Astrocyte (in vitro differentiated cells and primary cell): ENCODE data around the gene SREBF1. TPM values are rescaled to one million over a fixed set of nuclear protein-coding genes. Genes with fewer than 3 reads are reported as not detected.

ENCODE experiments used
- DNase-seq: peaks from one replicate; pipeline ENCODE4 v3.0.0-alpha.2; 2010; ENCODE audit warnings: low read depth
- FAIRE-seq: peaks from 2 replicates; lab custom pipeline; 2011; peaks lifted over from hg19 to GRCh38; lab: Jason Lieb, UNC
- H2AFZ ChIP-seq: 2 replicates; pipeline ENCODE4 v1.6.0; 2012; ENCODE audit warnings: low read depth, low read length, inconsistent platforms
- H3K27ac ChIP-seq: 2 replicates; pipeline ENCODE4 v1.5.1; 2011; ENCODE audit warnings: low read depth, low read length, inconsistent platforms
- H3K27me3 ChIP-seq: 2 replicates; pipeline ENCODE4 v1.6.0; 2011; ENCODE audit warnings: low read length, inconsistent platforms; ENCODE audit not compliant: insufficient read depth
- H3K36me3 ChIP-seq: 2 replicates; pipeline ENCODE4 v1.5.1; 2011; ENCODE audit warnings: low read length, inconsistent platforms; ENCODE audit not compliant: insufficient read depth
- H3K4me1 ChIP-seq: 2 replicates; pipeline ENCODE4 v1.5.1; 2011; ENCODE audit warnings: low read length, inconsistent platforms; ENCODE audit not compliant: insufficient read depth
- H3K4me2 ChIP-seq: 2 replicates; pipeline ENCODE4 v1.6.0; 2012; ENCODE audit warnings: low read length, inconsistent platforms
- H3K4me3 ChIP-seq: 2 replicates; pipeline ENCODE4 v1.5.1; 2011; ENCODE audit warnings: low read depth, mild to moderate bottlenecking, low read length, inconsistent platforms; ENCODE audit not compliant: insufficient read depth
- H3K79me2 ChIP-seq: 2 replicates; pipeline ENCODE4 v1.6.0; 2012; ENCODE audit warnings: mild to moderate bottlenecking, low read length, inconsistent platforms; ENCODE audit not compliant: insufficient read depth
- H3K9ac ChIP-seq: 2 replicates; pipeline ENCODE4 v1.6.0; 2012; ENCODE audit warnings: mild to moderate bottlenecking, low read length, inconsistent platforms
- H3K9me3 ChIP-seq: 2 replicates; pipeline ENCODE4 v1.5.1; 2012; ENCODE audit warnings: low read depth, mild to moderate bottlenecking, low read length, inconsistent platforms; ENCODE audit not compliant: insufficient read depth
- H4K20me1 ChIP-seq: 2 replicates; pipeline ENCODE4 v1.6.0; 2012; ENCODE audit warnings: low read length, inconsistent platforms; ENCODE audit not compliant: insufficient read depth
- H3K27ac Mint-ChIP-seq: one replicate; pipeline ENCODE4 v1.8.0; 2021; ENCODE audit warnings: mild to moderate bottlenecking, mixed read lengths; ENCODE audit not compliant: unreplicated experiment
- H3K27me3 Mint-ChIP-seq: one replicate; pipeline ENCODE4 v1.8.0; 2021; ENCODE audit warnings: low read depth, mixed read lengths; ENCODE audit not compliant: unreplicated experiment
- H3K36me3 Mint-ChIP-seq: one replicate; pipeline ENCODE4 v1.8.0; 2021; ENCODE audit warnings: low read depth, mixed read lengths; ENCODE audit not compliant: unreplicated experiment
- H3K4me1 Mint-ChIP-seq: one replicate; pipeline ENCODE4 v1.8.0; 2021; ENCODE audit warnings: low read depth, mixed read lengths; ENCODE audit not compliant: unreplicated experiment
- H3K4me3 Mint-ChIP-seq: one replicate; pipeline ENCODE4 v1.8.0; 2021; ENCODE audit warnings: mild to moderate bottlenecking, moderate library complexity, mixed read lengths; ENCODE audit not compliant: unreplicated experiment
- H3K9me3 Mint-ChIP-seq: one replicate; pipeline ENCODE4 v1.8.0; 2021; ENCODE audit warnings: mild to moderate bottlenecking, mixed read lengths; ENCODE audit not compliant: unreplicated experiment
- EZH2 ChIP-seq: IDR thresholded peaks from 2 replicates; pipeline ENCODE4 v1.6.1; 2012; ENCODE audit warnings: mild to moderate bottlenecking, low read length, inconsistent platforms; ENCODE audit not compliant: insufficient read depth
- total RNA-seq: library from RNA; stranded (reverse); gene quantifications from 2 replicates; pipeline ENCODE4 v1.2.1, GENCODE V29; 2021
- TF ChIP-seq, protein P1 (sequence below): IDR thresholded peaks from 2 replicates; pipeline ENCODE4 v1.5.1; 2011; ENCODE audit warnings: low read depth, mild to moderate bottlenecking, inconsistent platforms, low read length, moderate library complexity; ENCODE audit not compliant: insufficient read depth

SREBF1 gene
- total RNA-seq, 1 donor from 2014 or later, result 65.6 TPM

DNA sequence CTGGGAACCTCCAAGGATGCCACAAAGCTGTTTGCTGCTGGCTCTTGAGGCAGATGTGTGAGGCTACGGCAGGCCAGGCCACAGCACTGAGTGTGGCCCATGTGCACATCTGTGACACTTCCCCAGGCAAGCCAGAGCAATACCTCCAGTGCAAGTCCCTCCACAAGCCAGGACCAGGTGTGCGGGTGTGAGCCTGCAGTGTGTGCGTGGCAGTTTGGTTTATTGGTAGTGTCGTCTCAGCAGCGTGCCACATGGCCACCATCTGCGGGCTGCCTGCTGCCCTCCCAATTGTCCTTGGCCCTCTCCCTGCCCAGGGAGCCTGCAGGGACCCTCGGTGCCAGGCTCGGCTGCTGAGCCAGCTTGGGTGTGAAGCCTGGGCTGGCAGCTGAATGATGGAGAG is 9.9 kb upstream of the SREBF1 start:
- H3K4me2 ChIP-seq, result no peak overlapping the region
- TF ChIP-seq, protein P1, sequence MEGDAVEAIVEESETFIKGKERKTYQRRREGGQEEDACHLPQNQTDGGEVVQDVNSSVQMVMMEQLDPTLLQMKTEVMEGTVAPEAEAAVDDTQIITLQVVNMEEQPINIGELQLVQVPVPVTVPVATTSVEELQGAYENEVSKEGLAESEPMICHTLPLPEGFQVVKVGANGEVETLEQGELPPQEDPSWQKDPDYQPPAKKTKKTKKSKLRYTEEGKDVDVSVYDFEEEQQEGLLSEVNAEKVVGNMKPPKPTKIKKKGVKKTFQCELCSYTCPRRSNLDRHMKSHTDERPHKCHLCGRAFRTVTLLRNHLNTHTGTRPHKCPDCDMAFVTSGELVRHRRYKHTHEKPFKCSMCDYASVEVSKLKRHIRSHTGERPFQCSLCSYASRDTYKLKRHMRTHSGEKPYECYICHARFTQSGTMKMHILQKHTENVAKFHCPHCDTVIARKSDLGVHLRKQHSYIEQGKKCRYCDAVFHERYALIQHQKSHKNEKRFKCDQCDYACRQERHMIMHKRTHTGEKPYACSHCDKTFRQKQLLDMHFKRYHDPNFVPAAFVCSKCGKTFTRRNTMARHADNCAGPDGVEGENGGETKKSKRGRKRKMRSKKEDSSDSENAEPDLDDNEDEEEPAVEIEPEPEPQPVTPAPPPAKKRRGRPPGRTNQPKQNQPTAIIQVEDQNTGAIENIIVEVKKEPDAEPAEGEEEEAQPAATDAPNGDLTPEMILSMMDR, result no peak
- no peak for TF ChIP-seq EZH2
- Mint-ChIP-seq H3K9me3 (no peaks in the 10 kb centered on the region), H3K27me3 (no peaks in the 10 kb centered on the region), H3K4me3 (no peak overlapping the region), H3K36me3 (peaks cover 4% of the 10 kb centered on the region), H3K27ac (no peak overlapping the region), H3K4me1 (peaks cover 10% of the 10 kb centered on the region)
- DNase-seq (no peak), FAIRE-seq (no peak)
- H3K4me3 ChIP-seq, result no peak overlapping the region
- no peaks in the 10 kb centered on the region for H3K79me2 ChIP-seq
- H3K36me3 ChIP-seq, result no peaks in the 10 kb centered on the region
- H3K27ac ChIP-seq, result no peak overlapping the region
- H4K20me1 ChIP-seq, result no peaks in the 10 kb centered on the region
- no peaks in the 10 kb centered on the region for H3K27me3 ChIP-seq
- no peak overlapping the region for H2AFZ ChIP-seq
- H3K9me3 ChIP-seq, result no peaks in the 10 kb centered on the region
- peaks cover 6% of the 10 kb centered on the region for H3K4me1 ChIP-seq
- no peak overlapping the region for H3K9ac ChIP-seq

DNA sequence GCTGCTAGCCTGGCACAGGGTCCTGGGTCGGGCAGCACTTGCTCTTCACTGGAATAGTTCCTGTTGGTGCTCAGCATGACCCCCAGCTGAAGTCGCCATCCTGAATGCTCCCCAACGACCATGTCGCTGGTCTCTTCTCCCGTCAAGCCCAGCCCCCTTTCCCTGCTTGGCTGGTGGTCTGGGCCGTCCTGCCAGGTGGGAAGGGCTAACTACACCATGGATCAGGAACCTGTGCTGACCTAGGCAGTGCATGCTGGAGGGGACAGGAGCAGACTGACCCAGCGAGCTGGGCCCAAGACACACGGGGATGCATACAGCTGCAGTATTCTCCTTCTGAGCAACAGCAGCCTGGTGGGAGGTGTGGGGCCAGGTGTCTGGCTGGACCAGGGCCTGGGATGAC is 9.2 kb upstream of the SREBF1 start:
- Histone ChIP-seq H3K79me2 (no peaks in the 10 kb centered on the region), H3K4me1 (peaks cover 7% of the 10 kb centered on the region), H3K9me3 (no peaks in the 10 kb centered on the region), H3K36me3 (no peaks in the 10 kb centered on the region), H2AFZ (no peak overlapping the region), H3K4me2 (no peak overlapping the region), H3K27ac (no peak overlapping the region), H3K4me3 (no peak overlapping the region), H4K20me1 (no peaks in the 10 kb centered on the region), H3K9ac (no peak overlapping the region), H3K27me3 (no peaks in the 10 kb centered on the region)
- DNase-seq (no peak), FAIRE-seq (no peak)
- no peak for TF ChIP-seq EZH2
- TF ChIP-seq, protein P1, result no peak
- Mint-ChIP-seq H3K9me3 (no peaks in the 10 kb centered on the region), H3K4me1 (peaks cover 13% of the 10 kb centered on the region), H3K4me3 (no peak overlapping the region), H3K27me3 (no peaks in the 10 kb centered on the region), H3K36me3 (peaks cover 5% of the 10 kb centered on the region), H3K27ac (no peak overlapping the region)

DNA sequence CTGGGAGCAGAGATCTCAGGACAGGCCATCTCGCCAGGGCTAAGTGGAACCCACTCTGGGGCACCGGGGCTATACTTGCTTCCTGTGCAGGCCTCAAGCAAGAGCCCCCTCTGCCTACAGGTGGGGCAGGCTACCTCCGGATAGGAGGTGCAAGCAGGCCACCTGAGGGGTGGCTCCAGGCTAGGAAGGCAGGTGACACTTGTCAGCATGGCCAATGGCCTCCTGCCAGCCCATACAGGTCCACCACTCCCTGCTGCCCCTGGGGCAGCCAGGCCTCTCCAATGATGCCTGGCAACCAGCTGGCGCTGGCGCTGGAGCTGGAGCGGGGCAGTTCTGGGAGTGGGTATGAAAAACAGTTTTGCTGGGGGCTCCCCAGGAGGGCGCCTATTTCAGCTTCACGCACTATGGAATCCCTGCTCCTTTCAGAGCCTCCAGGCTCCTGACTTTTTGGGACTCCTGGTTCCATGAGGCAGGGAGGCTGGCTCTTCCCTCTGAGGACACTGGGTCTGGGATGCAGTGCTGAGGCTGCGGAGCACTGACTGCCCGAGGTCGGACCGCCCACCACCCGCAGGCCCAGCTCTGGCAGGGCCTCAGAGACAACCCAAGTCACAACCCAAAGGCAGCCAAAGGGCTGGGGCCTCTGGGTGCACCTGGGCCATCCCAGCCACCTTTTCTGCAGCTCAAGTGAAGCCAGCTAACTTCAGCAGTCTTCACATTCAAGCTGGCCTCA is 8.4 kb upstream of the SREBF1 start:
- no peaks in the 10 kb centered on the region for H3K27me3 ChIP-seq
- Mint-ChIP-seq H3K36me3 (peaks cover 3% of the 10 kb centered on the region), H3K4me1 (peaks cover 11% of the 10 kb centered on the region), H3K27ac (no peak overlapping the region), H3K27me3 (no peaks in the 10 kb centered on the region), H3K9me3 (no peaks in the 10 kb centered on the region), H3K4me3 (no peak overlapping the region)
- H3K9me3 ChIP-seq, result no peaks in the 10 kb centered on the region
- no peak overlapping the region for H3K4me3 ChIP-seq
- no peaks in the 10 kb centered on the region for H3K79me2 ChIP-seq
- H3K9ac ChIP-seq, result no peak overlapping the region
- no peak for TF ChIP-seq EZH2
- TF ChIP-seq, protein P1, result no peak
- DNase-seq, result no peak
- H3K27ac ChIP-seq, result no peak overlapping the region
- H3K4me2 ChIP-seq, result no peak overlapping the region
- no peaks in the 10 kb centered on the region for H4K20me1 ChIP-seq
- peaks cover 14% of the 10 kb centered on the region for H3K4me1 ChIP-seq
- no peak for FAIRE-seq
- H3K36me3 ChIP-seq, result no peaks in the 10 kb centered on the region
- no peak overlapping the region for H2AFZ ChIP-seq
